ENCODE measurements around the gene CFAP20DC. TPM values are rescaled to one million over a fixed set of nuclear protein-coding genes. Genes with fewer than 3 reads are reported as not detected.

The CFAP20DC gene
- total and polyA plus RNA-seq, 2 experiments from 2014 or later = 7.4 to 11.4 TPM

- no peak for ATAC-seq
- H3K79me2 ChIP-seq (replicated peaks; ENCODE audit: insufficient read depth) = no peaks in the 10 kb centered on the region
- H3K27me3 ChIP-seq (ENCODE audit: insufficient read depth) = no peaks in the 10 kb centered on the region
- H2AFZ ChIP-seq = no peak overlapping the region
- H3K9me3 Mint-ChIP-seq = peaks cover 60% of the 10 kb centered on the region
- no peaks in the 10 kb centered on the region for H4K20me1 ChIP-seq (replicated peaks; ENCODE audit: insufficient read depth)
- no peak overlapping the region for H3K27ac ChIP-seq (ENCODE audit: low read depth)
- H3K36me3 Mint-ChIP-seq (ENCODE audit: low read depth) = peaks cover 37% of the 10 kb centered on the region; the same call in 2 of the 3 replicates
- H3K4me1 Mint-ChIP-seq = no peaks in the 10 kb centered on the region
- H3K4me2 ChIP-seq = no peak overlapping the region
- DNase-seq (ENCODE audit: low spot score) = no peak
- H3K4me3 ChIP-seq = no peak overlapping the region
- H3K27ac Mint-ChIP-seq = no peak overlapping the region
- H3F3A ChIP-seq (replicated peaks; ENCODE audit: low read depth) = no peaks in the 10 kb centered on the region
- H3K9me2 ChIP-seq (ENCODE audit: insufficient read depth) = peaks cover 15% of the 10 kb centered on the region
- peaks cover 2% of the 10 kb centered on the region for H3K27me3 Mint-ChIP-seq (ENCODE audit: insufficient read depth, low read depth, poor library complexity)
- no peak overlapping the region for H3K4me3 Mint-ChIP-seq
- no peak for TF ChIP-seq JUNB (IDR thresholded peaks at IDR 0.05; ENCODE audit: unreplicated experiment)
- no peak for TF ChIP-seq STAT1 (IDR thresholded peaks at IDR 0.05; ENCODE audit: unreplicated experiment)
- TF ChIP-seq EZH2phosphoT487 (IDR thresholded peaks at IDR 0.05; ENCODE audit: unreplicated experiment) = no peak
- TF ChIP-seq NANOG (IDR thresholded peaks at IDR 0.05; ENCODE audit: borderline replicate concordance) = no peak
- TF ChIP-seq ZNF114 (CRISPR knock-in tag; IDR thresholded peaks at IDR 0.05) = no peak
- no peak for TF ChIP-seq CREB1 (CRISPR knock-in tag; IDR thresholded peaks at IDR 0.05; ENCODE audit: low read depth)
- TF ChIP-seq, protein P1, sequence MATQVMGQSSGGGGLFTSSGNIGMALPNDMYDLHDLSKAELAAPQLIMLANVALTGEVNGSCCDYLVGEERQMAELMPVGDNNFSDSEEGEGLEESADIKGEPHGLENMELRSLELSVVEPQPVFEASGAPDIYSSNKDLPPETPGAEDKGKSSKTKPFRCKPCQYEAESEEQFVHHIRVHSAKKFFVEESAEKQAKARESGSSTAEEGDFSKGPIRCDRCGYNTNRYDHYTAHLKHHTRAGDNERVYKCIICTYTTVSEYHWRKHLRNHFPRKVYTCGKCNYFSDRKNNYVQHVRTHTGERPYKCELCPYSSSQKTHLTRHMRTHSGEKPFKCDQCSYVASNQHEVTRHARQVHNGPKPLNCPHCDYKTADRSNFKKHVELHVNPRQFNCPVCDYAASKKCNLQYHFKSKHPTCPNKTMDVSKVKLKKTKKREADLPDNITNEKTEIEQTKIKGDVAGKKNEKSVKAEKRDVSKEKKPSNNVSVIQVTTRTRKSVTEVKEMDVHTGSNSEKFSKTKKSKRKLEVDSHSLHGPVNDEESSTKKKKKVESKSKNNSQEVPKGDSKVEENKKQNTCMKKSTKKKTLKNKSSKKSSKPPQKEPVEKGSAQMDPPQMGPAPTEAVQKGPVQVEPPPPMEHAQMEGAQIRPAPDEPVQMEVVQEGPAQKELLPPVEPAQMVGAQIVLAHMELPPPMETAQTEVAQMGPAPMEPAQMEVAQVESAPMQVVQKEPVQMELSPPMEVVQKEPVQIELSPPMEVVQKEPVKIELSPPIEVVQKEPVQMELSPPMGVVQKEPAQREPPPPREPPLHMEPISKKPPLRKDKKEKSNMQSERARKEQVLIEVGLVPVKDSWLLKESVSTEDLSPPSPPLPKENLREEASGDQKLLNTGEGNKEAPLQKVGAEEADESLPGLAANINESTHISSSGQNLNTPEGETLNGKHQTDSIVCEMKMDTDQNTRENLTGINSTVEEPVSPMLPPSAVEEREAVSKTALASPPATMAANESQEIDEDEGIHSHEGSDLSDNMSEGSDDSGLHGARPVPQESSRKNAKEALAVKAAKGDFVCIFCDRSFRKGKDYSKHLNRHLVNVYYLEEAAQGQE (IDR thresholded peaks at IDR 0.05; ENCODE audit: unreplicated experiment) = no peak
- no peak for TF ChIP-seq EZH2 (IDR thresholded peaks at IDR 0.05; ENCODE audit: low read depth, unreplicated experiment)
- TF ChIP-seq, protein P2, sequence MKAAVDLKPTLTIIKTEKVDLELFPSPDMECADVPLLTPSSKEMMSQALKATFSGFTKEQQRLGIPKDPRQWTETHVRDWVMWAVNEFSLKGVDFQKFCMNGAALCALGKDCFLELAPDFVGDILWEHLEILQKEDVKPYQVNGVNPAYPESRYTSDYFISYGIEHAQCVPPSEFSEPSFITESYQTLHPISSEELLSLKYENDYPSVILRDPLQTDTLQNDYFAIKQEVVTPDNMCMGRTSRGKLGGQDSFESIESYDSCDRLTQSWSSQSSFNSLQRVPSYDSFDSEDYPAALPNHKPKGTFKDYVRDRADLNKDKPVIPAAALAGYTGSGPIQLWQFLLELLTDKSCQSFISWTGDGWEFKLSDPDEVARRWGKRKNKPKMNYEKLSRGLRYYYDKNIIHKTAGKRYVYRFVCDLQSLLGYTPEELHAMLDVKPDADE (IDR thresholded peaks at IDR 0.05) = no peak
- no peak for TF ChIP-seq ZNF462 (CRISPR knock-in tag; IDR thresholded peaks at IDR 0.05)
- no peak for TF ChIP-seq ZNF331 (CRISPR knock-in tag; IDR thresholded peaks at IDR 0.05; ENCODE audit: low read depth)
- TF ChIP-seq, protein P3, sequence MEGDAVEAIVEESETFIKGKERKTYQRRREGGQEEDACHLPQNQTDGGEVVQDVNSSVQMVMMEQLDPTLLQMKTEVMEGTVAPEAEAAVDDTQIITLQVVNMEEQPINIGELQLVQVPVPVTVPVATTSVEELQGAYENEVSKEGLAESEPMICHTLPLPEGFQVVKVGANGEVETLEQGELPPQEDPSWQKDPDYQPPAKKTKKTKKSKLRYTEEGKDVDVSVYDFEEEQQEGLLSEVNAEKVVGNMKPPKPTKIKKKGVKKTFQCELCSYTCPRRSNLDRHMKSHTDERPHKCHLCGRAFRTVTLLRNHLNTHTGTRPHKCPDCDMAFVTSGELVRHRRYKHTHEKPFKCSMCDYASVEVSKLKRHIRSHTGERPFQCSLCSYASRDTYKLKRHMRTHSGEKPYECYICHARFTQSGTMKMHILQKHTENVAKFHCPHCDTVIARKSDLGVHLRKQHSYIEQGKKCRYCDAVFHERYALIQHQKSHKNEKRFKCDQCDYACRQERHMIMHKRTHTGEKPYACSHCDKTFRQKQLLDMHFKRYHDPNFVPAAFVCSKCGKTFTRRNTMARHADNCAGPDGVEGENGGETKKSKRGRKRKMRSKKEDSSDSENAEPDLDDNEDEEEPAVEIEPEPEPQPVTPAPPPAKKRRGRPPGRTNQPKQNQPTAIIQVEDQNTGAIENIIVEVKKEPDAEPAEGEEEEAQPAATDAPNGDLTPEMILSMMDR (conservative IDR thresholded peaks at IDR 0.05; ENCODE audit: low read depth in 2 of 2) = no peak
- no peak for TF ChIP-seq POLR2AphosphoS5 (IDR thresholded peaks at IDR 0.05; ENCODE audit: low read depth)
- H3K4me1 ChIP-seq (ENCODE audit: insufficient read depth) = no peaks in the 10 kb centered on the region
- peaks cover 5% of the 10 kb centered on the region; the same call in 1 of the 2 replicates for H3K36me3 ChIP-seq (ENCODE audit: insufficient read depth)
Measured at GRCh38 chr3:58693940-58694850, 355.6 kb downstream of the CFAP20DC start.
